GM21723 (cell line): ENCODE measurements around the gene FADS2.

Experiments
- ATAC-seq: cut with Tn5 transposase; IDR thresholded peaks from one replicate; pipeline ENCODE4 v1.9.1; 2021; ENCODE audit warnings: mild to moderate bottlenecking, moderate library complexity; ENCODE audit not compliant: unreplicated experiment

FADS2 gene

GRCh38 chr11:61795459-61795858 lies 32.6 kb upstream of the FADS2 start:
- ATAC-seq: no peak

GRCh38 chr11:61795876-61796526 lies 32.1 kb upstream of the FADS2 start:
- no peak for ATAC-seq

GRCh38 chr11:61797263-61797944 lies 30.7 kb upstream of the FADS2 start:
- ATAC-seq: no peak

GRCh38 chr11:61799665-61800284 lies 28.3 kb upstream of the FADS2 start:
- ATAC-seq: no peak

- no peak for ATAC-seq
Measured at GRCh38 chr11:61800331-61801281, 27.5 kb upstream of the FADS2 start.

- ATAC-seq: no peak
Measured at GRCh38 chr11:61802605-61803004, 25.5 kb upstream of the FADS2 start.

GRCh38 chr11:61803889-61804647 lies 24.0 kb upstream of the FADS2 start:
- ATAC-seq: no peak

GRCh38 chr11:61805146-61805545 lies 23.0 kb upstream of the FADS2 start:
- no peak for ATAC-seq

GRCh38 chr11:61806785-61807184 lies 21.3 kb upstream of the FADS2 start:
- ATAC-seq: no peak

- ATAC-seq: no peak
Measured at GRCh38 chr11:61810671-61811175, 17.4 kb upstream of the FADS2 start.

GRCh38 chr11:61811831-61812230 lies 16.3 kb upstream of the FADS2 start:
- ATAC-seq: no peak

- no peak for ATAC-seq
Measured at GRCh38 chr11:61812736-61813411, 15.2 kb upstream of the FADS2 start.

- no peak for ATAC-seq
Measured at GRCh38 chr11:61814247-61814957, 13.7 kb upstream of the FADS2 start.

GRCh38 chr11:61814958-61815789 lies 12.9 kb upstream of the FADS2 start:
- ATAC-seq: peak; percentile 54

GRCh38 chr11:61815790-61816735 lies 12.0 kb upstream of the FADS2 start:
- ATAC-seq: peak; percentile 35

- peak; percentile 49 for ATAC-seq
Measured at GRCh38 chr11:61816736-61817455, 11.2 kb upstream of the FADS2 start, which contains the start of gene FADS1. FADS1 (minus strand) TSS chr11:61817003; CDS start chr11:61816929, 74 bp downstream.
